GM12878 (cell line): ENCODE data around the gene ZNF839. TPM values are rescaled to one million over a fixed set of nuclear protein-coding genes. Genes with fewer than 3 reads are reported as not detected.
"Not testable (repeated sequence)": the region's sequence is repeated elsewhere in the genome, so short reads cannot be mapped to it uniquely, and the experiment has no call there.

Experiments used
- ATAC-seq: fragments of 200-7000 bp; cut with Tn5 transposase; 3 replicates; pipeline ENCODE4 v1.9.1; 2020; ENCODE audit warnings: mild to moderate bottlenecking, moderate library complexity
- BruUV-seq: library from RNA; stranded (reverse); fragments of 400-500 nt; replicated peaks from 2 replicates; lab custom pipeline; 2021; lab: Mats Ljungman, UMichigan
- CTCF ChIA-PET: fragments of 300-600 bp; sonication (Branson Sonifier 250); formaldehyde crosslinking; extraction: SDS; loops from one replicate; lab custom pipeline; 2021; ENCODE audit warnings: inconsistent platforms; lab: Yijun Ruan, JAX
- POLR2A ChIA-PET: fragments of 350-600 bp; formaldehyde crosslinking; extraction: SDS; loops from one replicate; lab custom pipeline; 2021; ENCODE audit warnings: inconsistent platforms; lab: Charles Lee
- RAD21 ChIA-PET: fragments of 300-600 bp; sonication (Branson Sonifier 250); formaldehyde crosslinking; loops from one replicate; lab custom pipeline; 2023; ENCODE audit warnings: antibody characterized with exemption; ENCODE audit not compliant: unreplicated experiment; lab: Charles Lee
- SMC1A ChIA-PET: fragments of 300-600 bp; sonication (Branson Sonifier 250); formaldehyde crosslinking; loops from one replicate; lab custom pipeline; 2023; ENCODE audit not compliant: unreplicated experiment, uncharacterized antibody; lab: Charles Lee
- DNase-seq: peaks from one replicate; pipeline ENCODE4 v3.0.0-alpha.2; 2011; ENCODE audit warnings: low read depth, low spot score
- FAIRE-seq: peaks from 3 replicates; lab custom pipeline; 2011; peaks lifted over from hg19 to GRCh38; lab: Jason Lieb, UNC
- H2AFZ ChIP-seq: 2 replicates; pipeline ENCODE4 v1.6.0; 2011; ENCODE audit warnings: low read depth, low read length, control low read depth; ENCODE audit not compliant: control insufficient read depth
- H3K27ac ChIP-seq: 2 replicates; pipeline ENCODE4 v1.5.1; 2011; ENCODE audit warnings: control low read depth; ENCODE audit not compliant: control insufficient read depth, insufficient read depth
- H3K27me3 ChIP-seq, 2 experiments: replicated peaks in 1 of 2; 2 replicates each; pipeline versions ENCODE4 v1.6.0 to v1.6.1; 2011; ENCODE audit warnings: low read length in 1 of 2; ENCODE audit not compliant: control insufficient read depth in 2 of 2, insufficient read depth in 2 of 2
- H3K36me3 ChIP-seq, 2 experiments: 2 replicates each; pipeline ENCODE4 v1.5.1; 2011; ENCODE audit warnings: low read length in 1 of 2; ENCODE audit not compliant: control insufficient read depth in 2 of 2, insufficient read depth in 2 of 2
- H3K4me1 ChIP-seq: 2 replicates; pipeline ENCODE4 v1.6.1; 2011; ENCODE audit warnings: mild to moderate bottlenecking, low read length, moderate library complexity, mixed read lengths; ENCODE audit not compliant: control insufficient read depth, insufficient read depth
- H3K4me2 ChIP-seq: 2 replicates; pipeline ENCODE4 v1.6.0; 2011; ENCODE audit warnings: control low read depth; ENCODE audit not compliant: control insufficient read depth, insufficient read depth
- H3K4me3 ChIP-seq: fragments of 200-600 bp; sonication (generic); 2 replicates; pipeline ENCODE4 v1.5.1; 2016
- H3K79me2 ChIP-seq: 2 replicates; pipeline ENCODE4 v1.6.0; 2011; ENCODE audit warnings: low read length; ENCODE audit not compliant: control insufficient read depth, insufficient read depth
- H3K9ac ChIP-seq: 2 replicates; pipeline ENCODE4 v1.8.0; 2011; ENCODE audit warnings: low read length, control low read depth, mixed read lengths; ENCODE audit not compliant: control insufficient read depth, insufficient read depth
- H3K9me3 ChIP-seq: replicated peaks from 3 replicates; pipeline ENCODE4 v1.5.1; 2011; ENCODE audit warnings: mild to moderate bottlenecking, low read length; ENCODE audit not compliant: control insufficient read depth, insufficient read depth
- H4K20me1 ChIP-seq: 2 replicates; pipeline ENCODE4 v1.6.0; 2011; ENCODE audit not compliant: control insufficient read depth, insufficient read depth
- ATF7 ChIP-seq: fragments of 450-650 bp; IDR thresholded peaks from 2 replicates; pipeline ENCODE4 v1.6.1; 2016; ENCODE audit warnings: low read depth, mild to moderate bottlenecking
- CBFB ChIP-seq: IDR thresholded peaks from 2 replicates; pipeline ENCODE4 v1.6.1; 2016; ENCODE audit warnings: antibody characterized with exemption, low read depth
- FOXM1 ChIP-seq: IDR thresholded peaks from 2 replicates; pipeline ENCODE4 v1.6.1; 2012; ENCODE audit warnings: low read depth, mild to moderate bottlenecking, inconsistent platforms, low read length, moderate library complexity
- HCFC1 ChIP-seq: fragments of 150-350 bp; IDR thresholded peaks from 2 replicates; pipeline ENCODE4 v1.6.1; 2014; ENCODE audit warnings: low read length
- IRF4 ChIP-seq: IDR thresholded peaks from 2 replicates; pipeline ENCODE4 v1.6.1; 2011; ENCODE audit warnings: low read depth, low read length
- JUNB ChIP-seq: IDR thresholded peaks from 2 replicates; pipeline ENCODE4 v1.6.1; 2016; ENCODE audit warnings: antibody characterized with exemption, mild to moderate bottlenecking
- MYC ChIP-seq: IDR thresholded peaks from 2 replicates; pipeline ENCODE4 v1.6.1; 2011; ENCODE audit warnings: mild to moderate bottlenecking, low read length, moderate library complexity, inconsistent platforms; ENCODE audit not compliant: insufficient read depth, insufficient replicate concordance, insufficient read length, severe bottlenecking
- NFYB ChIP-seq: IDR thresholded peaks from 2 replicates; pipeline ENCODE4 v1.6.1; 2011; ENCODE audit warnings: low read depth, mild to moderate bottlenecking, low read length, improper control_type of control experiment, moderate library complexity; ENCODE audit not compliant: insufficient read depth
- PAX8 ChIP-seq: fragments of 450-650 bp; IDR thresholded peaks from 2 replicates; pipeline ENCODE4 v1.6.1; 2017; ENCODE audit warnings: mild to moderate bottlenecking, moderate library complexity
- RBBP5 ChIP-seq: fragments of 200-600 bp; sonication (generic); conservative IDR thresholded peaks from 2 replicates; pipeline ENCODE4 v1.6.1; 2016
- STAT1 ChIP-seq: fragments of 450-650 bp; conservative IDR thresholded peaks from 2 replicates; pipeline ENCODE4 v1.6.1; 2014; ENCODE audit warnings: antibody characterized with exemption, mild to moderate bottlenecking
- TCF3 ChIP-seq: IDR thresholded peaks from 2 replicates; pipeline ENCODE4 v1.6.1; 2012; ENCODE audit warnings: low read depth, mild to moderate bottlenecking, low read length, borderline replicate concordance; ENCODE audit not compliant: insufficient read depth
- ZBED1 ChIP-seq: IDR thresholded peaks from 2 replicates; pipeline ENCODE4 v1.6.1; 2016; ENCODE audit warnings: borderline replicate concordance
- WGBS: methylation state at CpG from one replicate; pipeline ENCODE4 v1.1.6; 2016; ENCODE audit warnings: low lambda C conversion rate; ENCODE audit not compliant: insufficient replicate concordance, insufficient coverage; ENCODE audit errors: missing lambda C conversion rate; 5-methylcytosine and 5-hydroxymethylcytosine counted together
- in situ Hi-C: fragments of 300-500 bp; cut with MboI; formaldehyde crosslinking; loops from 9 replicates; pipeline ENCODE4 v1.14.3; 2018; ENCODE audit warnings: mixed read lengths
- intact Hi-C: fragments of 100-400 bp; cut with micrococcal nuclease; formaldehyde crosslinking; loops from one replicate; pipeline ENCODE4 v1.14.2; 2022; ENCODE audit not compliant: unreplicated experiment
- polyA plus RNA-seq, 11 experiments: library from polyadenylated mRNA; depleted of rRNA in 4 of 11; unstranded in 6 of 11; stranded (reverse) in 5 of 11; fragments of >200 nt; fragmentation: Nextera tagmentation in 4 of 11; fragmentation: Illumina TruSeq in 1 of 11; extraction: Ambion mirVana in 4 of 11; extraction: Trizol in 1 of 11; gene quantifications; 1 replicate in 1 of 11; 2 replicates in 10 of 11; pipeline versions ENCODE4 v1.2.1 to v1.2.3, GENCODE V29; 2011 to 2016; ENCODE audit warnings: inconsistent platforms in 2 of 11, missing spikeins in 2 of 11, low read depth in 1 of 11
- total RNA-seq, 4 experiments: library from RNA; depleted of rRNA in 3 of 4; stranded (reverse); fragments of >200 nt in 3 of 4; fragmentation: Illumina TruSeq in 1 of 4; extraction: Trizol in 1 of 4; gene quantifications; 2 replicates each; pipeline versions ENCODE4 v1.2.1 to v1.2.3, GENCODE V29; 2013 to 2021

The ZNF839 gene
- total and polyA plus RNA-seq, 10 of the 15 experiments (the other 5 are each of a cell fraction or from before 2014, with no cell fraction given), result 1.4 to 14.4 (median 8.6) TPM

GRCh38 chr14:102351023-102351422 is 31.5 kb downstream of the ZNF839 start:
- H3K36me3 ChIP-seq, result peaks cover 6 to 8% of the 10 kb centered on the region in 2 experiments
- ChIA-PET CTCF (interaction anchor here (1.2 kb wide), 1 partner anchor 14 kb away, joined by 3 read pairs; no protein-coding TSS in a partner anchor), POLR2A (interaction anchor here (0.6 kb wide), 1 partner anchor 124 kb away, joined by 3 read pairs; no protein-coding TSS in a partner anchor)

GRCh38 chr14:102351593-102351992 is 32.0 kb downstream of the ZNF839 start:
- intact Hi-C loops, H3K9ac ChIP-seq, H3K9me3 ChIP-seq, in situ Hi-C loops, H3K27ac ChIP-seq, ATAC-seq, H3K4me3 ChIP-seq, H3K4me1 ChIP-seq, FAIRE-seq, RAD21 ChIA-PET, DNase-seq, H3K27me3 ChIP-seq, BruUV-seq, SMC1A ChIA-PET, H3K4me2 ChIP-seq, H2AFZ ChIP-seq, H3K79me2 ChIP-seq, H4K20me1 ChIP-seq, CTCF ChIA-PET: not testable (repeated sequence)
- peaks cover 8 to 12% of the 10 kb centered on the region in 2 experiments for H3K36me3 ChIP-seq
- WGBS, result 97% methylated on average over 9 of the region's 9 CpGs
- POLR2A ChIA-PET, result interaction anchor here (0.6 kb wide), 1 partner anchor 123 kb away, joined by 3 read pairs; no protein-coding TSS in a partner anchor

More at GRCh38 chr14:102351023-102351422, 31.5 kb downstream of the ZNF839 start:
- ChIA-PET SMC1A (no interaction called here), RAD21 (no interaction called here)
- ATAC-seq, result no peak
- H3K9ac ChIP-seq, result no peak overlapping the region
- FAIRE-seq, result no peak
- no TSS peak for BruUV-seq
- H3K27me3 ChIP-seq, result no peaks in the 10 kb centered on the region
- WGBS, result 98% methylated on average over 10 of the region's 10 CpGs
- H3K79me2 ChIP-seq, result no peaks in the 10 kb centered on the region
- TF ChIP-seq JUNB (no peak), STAT1 (no peak), ZBED1 (no peak), PAX8 (no peak), CBFB (no peak), IRF4 (no peak), MYC (no peak), TCF3 (no peak), HCFC1 (no peak), RBBP5 (no peak), NFYB (no peak), ATF7 (no peak), FOXM1 (no peak)
- H3K4me1 ChIP-seq, result no peaks in the 10 kb centered on the region; the same call in 1 of the 2 replicates
- H4K20me1 ChIP-seq, result no peaks in the 10 kb centered on the region
- in situ Hi-C loops, result no loop called here
- no peak for DNase-seq
- no peak overlapping the region for H3K4me2 ChIP-seq
- no peaks in the 10 kb centered on the region for H3K9me3 ChIP-seq
- intact Hi-C loops, result no loop called here
- H3K4me3 ChIP-seq, result no peak overlapping the region
- no peak overlapping the region for H2AFZ ChIP-seq
- no peak overlapping the region for H3K27ac ChIP-seq
